ENCODE data around the gene SCAANT1. TPM values are rescaled to one million over a fixed set of nuclear protein-coding genes. Genes with fewer than 3 reads are reported as not detected.
A peak's percentile ranks its signal among the peaks of the same experiment; 100 is the strongest.

SCAANT1 gene
- total RNA-seq, 1 experiment from 2014 or later = not detected

- no peak for DNase-seq (ENCODE audit: low spot score)
Observed at GRCh38 chr3:63905731-63906620, 6.2 kb downstream of the SCAANT1 start.

- no peak for DNase-seq (ENCODE audit: low spot score)
Observed at GRCh38 chr3:63900459-63900858, 11.7 kb downstream of the SCAANT1 start.

- no peak for DNase-seq (ENCODE audit: low spot score)
Observed at GRCh38 chr3:63900010-63900409, 12.2 kb downstream of the SCAANT1 start.

GRCh38 chr3:63896332-63897030 is 15.7 kb downstream of the SCAANT1 start:
- DNase-seq (ENCODE audit: low spot score) = no peak

- DNase-seq (ENCODE audit: low spot score) = no peak
Observed at GRCh38 chr3:63895422-63896189, 16.6 kb downstream of the SCAANT1 start.

GRCh38 chr3:63892773-63893352 is 19.3 kb downstream of the SCAANT1 start:
- DNase-seq (ENCODE audit: low spot score) = no peak

GRCh38 chr3:63891518-63891917 is 20.7 kb downstream of the SCAANT1 start:
- no peak for DNase-seq (ENCODE audit: low spot score)

- no peak for DNase-seq (ENCODE audit: low spot score)
Observed at GRCh38 chr3:63886858-63887257, 25.3 kb downstream of the SCAANT1 start.

- no peak for DNase-seq (ENCODE audit: low spot score)
Observed at GRCh38 chr3:63880653-63881052, 31.5 kb downstream of the SCAANT1 start.

GRCh38 chr3:63878394-63879060 is 33.7 kb downstream of the SCAANT1 start:
- DNase-seq (ENCODE audit: low spot score) = no peak

GRCh38 chr3:63877737-63878393 is 34.3 kb downstream of the SCAANT1 start:
- no peak for DNase-seq (ENCODE audit: low spot score)

- no peak for DNase-seq (ENCODE audit: low spot score)
Observed at GRCh38 chr3:63876260-63876659, 35.9 kb downstream of the SCAANT1 start.

- no peak for DNase-seq (ENCODE audit: low spot score)
Observed at GRCh38 chr3:63875510-63875909, 36.7 kb downstream of the SCAANT1 start.

GRCh38 chr3:63874769-63875168 is 37.4 kb downstream of the SCAANT1 start:
- no peak for DNase-seq (ENCODE audit: low spot score)

GRCh38 chr3:63872135-63872924 is 39.9 kb downstream of the SCAANT1 start:
- peak; percentile 51 for DNase-seq (ENCODE audit: low spot score)

- DNase-seq (ENCODE audit: low spot score) = no peak
Observed at GRCh38 chr3:63870615-63871005, 41.6 kb downstream of the SCAANT1 start.

GRCh38 chr3:63869940-63870614 is 42.1 kb downstream of the SCAANT1 start:
- DNase-seq (ENCODE audit: low spot score) = no peak

GRCh38 chr3:63867225-63867624 is 45.0 kb downstream of the SCAANT1 start:
- no peak for DNase-seq (ENCODE audit: low spot score)

GRCh38 chr3:63864965-63865327 is 47.2 kb downstream of the SCAANT1 start:
- no peak for DNase-seq (ENCODE audit: low spot score)
